IMR-90 (cell line): ENCODE results near the gene ARMH4. TPM values are rescaled to one million over a fixed set of nuclear protein-coding genes. Genes with fewer than 3 reads are reported as not detected.

ENCODE experiments used
- ATAC-seq: fragments of 200-7000 bp; cut with Tn5 transposase; 2 replicates; pipeline ENCODE4 v1.9.1; 2020; ENCODE audit warnings: low read depth, mild to moderate bottlenecking, moderate library complexity
- BruUV-seq: library from RNA; stranded (reverse); fragments of 400-500 nt; replicated peaks from 2 replicates; lab custom pipeline; 2021; lab: Mats Ljungman, UMichigan
- CTCF ChIA-PET: fragments of 300-600 bp; formaldehyde crosslinking; extraction: SDS; loops from one replicate; lab custom pipeline; 2021; ENCODE audit warnings: antibody characterized with exemption; lab: Yijun Ruan, JAX
- POLR2A ChIA-PET: fragments of 300-600 bp; sonication (Branson Sonifier 250); formaldehyde crosslinking; loops from one replicate; lab custom pipeline; 2022; ENCODE audit warnings: antibody characterized with exemption; ENCODE audit not compliant: unreplicated experiment; lab: Charles Lee
- DNase-seq: peaks from one replicate; pipeline ENCODE4 v3.0.0; 2013
- H2AFZ ChIP-seq: replicated peaks from 2 replicates; pipeline ENCODE3; 2013; ENCODE audit warnings: low read length, mild to moderate bottlenecking; ENCODE audit not compliant: poor library complexity
- H2AK5ac ChIP-seq: 2 replicates; pipeline ENCODE4 v1.6.1; 2013; ENCODE audit warnings: low read depth, low read length, inconsistent platforms
- H2AK9ac ChIP-seq: replicated peaks from 2 replicates; pipeline ENCODE3; 2013; ENCODE audit warnings: mild to moderate bottlenecking, low read depth, low read length, moderate library complexity; ENCODE audit not compliant: poor library complexity
- H2BK120ac ChIP-seq: 2 replicates; pipeline ENCODE4 v1.6.1; 2013; ENCODE audit warnings: low read depth, low read length, inconsistent platforms
- H2BK15ac ChIP-seq: 3 replicates; pipeline ENCODE4 v1.6.1; 2013; ENCODE audit warnings: low read depth, low read length, inconsistent platforms
- H2BK20ac ChIP-seq: 2 replicates; pipeline ENCODE4 v1.6.1; 2013; ENCODE audit warnings: low read depth, mild to moderate bottlenecking, inconsistent platforms, low read length, moderate library complexity
- H2BK5ac ChIP-seq: 2 replicates; pipeline ENCODE4 v1.6.1; 2013; ENCODE audit warnings: mild to moderate bottlenecking, low read depth, low read length, inconsistent platforms; ENCODE audit not compliant: poor library complexity, severe bottlenecking
- H3K14ac ChIP-seq: replicated peaks from 2 replicates; pipeline ENCODE4 v1.6.1; 2013; ENCODE audit warnings: low read depth, low read length, inconsistent platforms
- H3K18ac ChIP-seq: 2 replicates; pipeline ENCODE4 v1.6.1; 2013; ENCODE audit warnings: low read depth, low read length, control low read depth
- H3K23ac ChIP-seq: 2 replicates; pipeline ENCODE4 v1.6.1; 2013; ENCODE audit warnings: low read depth, low read length, inconsistent platforms
- H3K27ac ChIP-seq: 2 replicates; pipeline ENCODE4 v1.5.1; 2013; ENCODE audit warnings: mild to moderate bottlenecking, control low read depth, low read length; ENCODE audit not compliant: insufficient read depth
- H3K27me3 ChIP-seq: 2 replicates; pipeline ENCODE4 v1.6.1; 2013; ENCODE audit warnings: low read length; ENCODE audit not compliant: control insufficient read depth, insufficient read depth
- H3K36me3 ChIP-seq: 2 replicates; pipeline ENCODE4 v1.6.1; 2013; ENCODE audit warnings: low read length, mixed read lengths; ENCODE audit not compliant: control insufficient read depth, insufficient read depth
- H3K4ac ChIP-seq: 2 replicates; pipeline ENCODE4 v1.6.1; 2013; ENCODE audit warnings: low read depth, low read length, inconsistent platforms
- H3K4me1 ChIP-seq: 2 replicates; pipeline ENCODE4 v1.6.1; 2013; ENCODE audit warnings: low read length, mixed read lengths; ENCODE audit not compliant: control insufficient read depth, insufficient read depth
- H3K4me2 ChIP-seq: 2 replicates; pipeline ENCODE4 v1.6.1; 2013; ENCODE audit warnings: low read depth, mild to moderate bottlenecking, control low read depth, low read length, moderate library complexity
- H3K4me3 ChIP-seq: 2 replicates; pipeline ENCODE4 v1.5.1; 2013; ENCODE audit warnings: low read depth, mild to moderate bottlenecking, control low read depth, low read length, moderate library complexity; ENCODE audit not compliant: insufficient read depth
- H3K56ac ChIP-seq: 2 replicates; pipeline ENCODE4 v1.6.1; 2013; ENCODE audit warnings: low read length, inconsistent platforms; ENCODE audit not compliant: insufficient read depth; ENCODE audit errors: extremely low read depth
- H3K79me1 ChIP-seq, 2 experiments: 2 replicates each; pipeline ENCODE4 v1.6.1; 2013; ENCODE audit warnings: low read length in 2 of 2, inconsistent platforms in 1 of 2, low read depth in 1 of 2
- H3K9ac ChIP-seq: 2 replicates; pipeline ENCODE4 v1.6.1; 2013; ENCODE audit warnings: low read depth, low read length, control low read depth
- H3K9me1 ChIP-seq: 2 replicates; pipeline ENCODE4 v1.6.1; 2013; ENCODE audit warnings: low read length, inconsistent platforms; ENCODE audit not compliant: insufficient read depth
- H3K9me3 ChIP-seq: 2 replicates; pipeline ENCODE4 v1.6.1; 2013; ENCODE audit warnings: low read length; ENCODE audit not compliant: control insufficient read depth, insufficient read depth
- H4K20me1 ChIP-seq: 2 replicates; pipeline ENCODE4 v1.6.1; 2013; ENCODE audit warnings: low read length, inconsistent platforms; ENCODE audit not compliant: insufficient read depth
- H4K5ac ChIP-seq: 2 replicates; pipeline ENCODE4 v1.6.1; 2013; ENCODE audit warnings: mild to moderate bottlenecking, low read depth, low read length, control low read depth
- H4K8ac ChIP-seq, 2 experiments: 2 replicates each; pipeline ENCODE4 v1.6.1; 2013; ENCODE audit warnings: low read depth in 2 of 2, low read length in 2 of 2, control low read depth in 1 of 2, inconsistent platforms in 1 of 2
- H4K91ac ChIP-seq: 2 replicates; pipeline ENCODE4 v1.6.1; 2013; ENCODE audit warnings: low read depth, low read length, inconsistent platforms; ENCODE audit not compliant: insufficient read depth
- BHLHE40 ChIP-seq: fragments of 150-350 bp; IDR thresholded peaks from 2 replicates; pipeline ENCODE4 v1.6.1; 2016; ENCODE audit warnings: mild to moderate bottlenecking, low read depth, low read length
- CHD1 ChIP-seq: IDR thresholded peaks from 2 replicates; pipeline ENCODE4 v1.6.1; 2012; ENCODE audit warnings: low read depth, low read length, improper control_type of control experiment
- FOS ChIP-seq: fragments of 150-350 bp; IDR thresholded peaks from 2 replicates; pipeline ENCODE4 v1.6.1; 2016; ENCODE audit warnings: low read depth, low read length
- MAFK ChIP-seq: IDR thresholded peaks from 2 replicates; pipeline ENCODE4 v1.6.1; 2012; ENCODE audit warnings: low read depth, low read length, improper control_type of control experiment
- MAZ ChIP-seq: IDR thresholded peaks from 2 replicates; pipeline ENCODE4 v1.6.1; 2012; ENCODE audit warnings: low read depth, mild to moderate bottlenecking, low read length, improper control_type of control experiment, moderate library complexity, borderline replicate concordance
- MXI1 ChIP-seq: IDR thresholded peaks from 2 replicates; pipeline ENCODE4 v1.6.1; 2012; ENCODE audit warnings: low read depth, mild to moderate bottlenecking, low read length, moderate library complexity, borderline replicate concordance
- NFE2L2 ChIP-seq: fragments of 150-350 bp; IDR thresholded peaks from 2 replicates; pipeline ENCODE4 v1.6.1; 2016; ENCODE audit warnings: low read depth, mild to moderate bottlenecking, low read length
- POLR2A ChIP-seq: IDR thresholded peaks from 2 replicates; pipeline ENCODE4 v1.6.1; 2012; ENCODE audit warnings: mild to moderate bottlenecking, low read depth, low read length
- RCOR1 ChIP-seq: IDR thresholded peaks from 2 replicates; pipeline ENCODE4 v1.6.1; 2012; ENCODE audit warnings: mild to moderate bottlenecking, low read length, improper control_type of control experiment; ENCODE audit not compliant: insufficient replicate concordance
- RFX5 ChIP-seq: IDR thresholded peaks from 2 replicates; pipeline ENCODE4 v1.8.0; 2012; ENCODE audit warnings: low read depth, mild to moderate bottlenecking, low read length, moderate library complexity
- SMC3 ChIP-seq: fragments of 150-350 bp; IDR thresholded peaks from 2 replicates; pipeline ENCODE4 v1.6.1; 2016; ENCODE audit warnings: low read depth, mild to moderate bottlenecking, antibody characterized with exemption, low read length, moderate library complexity
- WGBS, 2 experiments: methylation state at CpG; one replicate each; pipeline versions ENCODE4 v1.1.5 to v1.1.7; 2013; ENCODE audit warnings: missing lambda C conversion rate in 2 of 2; ENCODE audit not compliant: insufficient read length in 1 of 2; ENCODE audit errors: extremely low coverage in 2 of 2; 5-methylcytosine and 5-hydroxymethylcytosine counted together
- dilution Hi-C: fragments of 300-500 bp; cut with HindIII; formaldehyde crosslinking; loops from one replicate; pipeline ENCODE4 v1.14.3; 2018; ENCODE audit warnings: low sequenced_read_pairs; ENCODE audit not compliant: unreplicated experiment
- in situ Hi-C: fragments of 300-500 bp; cut with MboI; formaldehyde crosslinking; loops from 3 replicates; pipeline ENCODE4 v1.14.3; 2019; ENCODE audit warnings: low sequenced_read_pairs, inconsistent platforms, mixed read lengths
- intact Hi-C: fragments of 100-400 bp; cut with micrococcal nuclease; formaldehyde crosslinking; loops from 2 replicates; pipeline ENCODE4 v1.10.0; 2022
- polyA plus RNA-seq, 3 experiments: library from polyadenylated mRNA; depleted of rRNA; stranded (reverse); fragments of >200 nt; gene quantifications; 2 replicates each; pipeline ENCODE4 v1.2.3, GENCODE V29; 2012; ENCODE audit warnings: low replicate concordance in 1 of 3
- total RNA-seq: library from RNA; depleted of rRNA; stranded (reverse); fragments of >200 nt; gene quantifications from 2 replicates; pipeline ENCODE4 v1.2.3, GENCODE V29; 2012
- TF ChIP-seq, protein P1 (sequence below): fragments of 150-350 bp; IDR thresholded peaks from 2 replicates; pipeline ENCODE4 v1.6.1; 2016; ENCODE audit warnings: low read depth, mild to moderate bottlenecking, low read length, moderate library complexity, borderline replicate concordance
- TF ChIP-seq, protein P2 (sequence below): conservative IDR thresholded peaks from 2 replicates; pipeline ENCODE4 v1.5.1; 2012; ENCODE audit warnings: mild to moderate bottlenecking, low read depth, low read length, improper control_type of control experiment

Gene ARMH4
- total and polyA plus RNA-seq, 2 of the 4 experiments (the other 2 are of a cell fraction): 4.6 to 5.6 TPM

DNA sequence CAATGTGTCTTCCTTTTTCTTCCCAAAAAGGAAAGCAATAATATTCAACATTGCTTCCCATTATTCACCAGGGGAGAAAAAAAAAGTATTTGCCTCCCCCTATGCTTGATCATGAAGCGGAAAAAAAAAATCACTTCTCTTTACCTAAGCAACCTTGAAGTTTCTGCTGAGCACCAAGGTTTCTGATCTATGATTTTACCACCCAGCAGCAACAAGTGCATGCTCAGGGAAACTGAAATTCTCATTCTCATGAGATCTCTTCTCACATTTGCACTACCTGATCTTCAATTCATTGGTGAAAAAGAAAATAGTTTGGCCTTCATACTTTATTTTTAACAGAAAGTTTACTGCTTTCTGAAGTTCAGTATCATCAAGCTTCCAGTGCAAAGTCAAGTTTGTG is 125.8 kb downstream of the ARMH4 start:
- no peak overlapping the region for H3K56ac ChIP-seq
- H2BK15ac ChIP-seq: no peak overlapping the region
- H4K91ac ChIP-seq: no peak overlapping the region
- intact Hi-C loops (no loop called here), dilution Hi-C loops (no loop called here), in situ Hi-C loops (no loop called here)
- H2BK120ac ChIP-seq: no peak overlapping the region
- H2BK5ac ChIP-seq: no peak overlapping the region
- no peak overlapping the region for H4K5ac ChIP-seq
- no peak overlapping the region for H3K4me2 ChIP-seq
- H3K18ac ChIP-seq: no peak overlapping the region
- CTCF ChIA-PET: no interaction called here
- H3K27me3 ChIP-seq: no peaks in the 10 kb centered on the region
- no peaks in the 10 kb centered on the region for H3K4me1 ChIP-seq
- no peaks in the 10 kb centered on the region for H3K9me3 ChIP-seq
- no peak overlapping the region for H3K14ac ChIP-seq
- H4K8ac ChIP-seq: no peak overlapping the region
- H3K36me3 ChIP-seq: no peaks in the 10 kb centered on the region
- H3K9ac ChIP-seq: no peak overlapping the region
- H2AK5ac ChIP-seq: no peak overlapping the region
- H3K9me1 ChIP-seq: no peaks in the 10 kb centered on the region
- no CpG with 5 or more reads among the region's 1 CpG for WGBS, 2 experiments
- H3K27ac ChIP-seq: no peak overlapping the region
- H4K20me1 ChIP-seq: no peaks in the 10 kb centered on the region
- DNase-seq (no peak), ATAC-seq (no peak)
- POLR2A ChIA-PET: no interaction called here
- H3K79me1 ChIP-seq: no peaks in the 10 kb centered on the region
- H3K4ac ChIP-seq: no peak overlapping the region
- no peak overlapping the region for H2AFZ ChIP-seq
- no peak overlapping the region for H3K4me3 ChIP-seq
- H2AK9ac ChIP-seq: no peak overlapping the region
- no peak for TF ChIP-seq NFE2L2
- TF ChIP-seq, protein P1, sequence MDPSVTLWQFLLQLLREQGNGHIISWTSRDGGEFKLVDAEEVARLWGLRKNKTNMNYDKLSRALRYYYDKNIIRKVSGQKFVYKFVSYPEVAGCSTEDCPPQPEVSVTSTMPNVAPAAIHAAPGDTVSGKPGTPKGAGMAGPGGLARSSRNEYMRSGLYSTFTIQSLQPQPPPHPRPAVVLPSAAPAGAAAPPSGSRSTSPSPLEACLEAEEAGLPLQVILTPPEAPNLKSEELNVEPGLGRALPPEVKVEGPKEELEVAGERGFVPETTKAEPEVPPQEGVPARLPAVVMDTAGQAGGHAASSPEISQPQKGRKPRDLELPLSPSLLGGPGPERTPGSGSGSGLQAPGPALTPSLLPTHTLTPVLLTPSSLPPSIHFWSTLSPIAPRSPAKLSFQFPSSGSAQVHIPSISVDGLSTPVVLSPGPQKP: no peak
- no peak for TF ChIP-seq FOS
- no peak for TF ChIP-seq MAZ
- no peak for TF ChIP-seq POLR2A
- TF ChIP-seq, protein P2, sequence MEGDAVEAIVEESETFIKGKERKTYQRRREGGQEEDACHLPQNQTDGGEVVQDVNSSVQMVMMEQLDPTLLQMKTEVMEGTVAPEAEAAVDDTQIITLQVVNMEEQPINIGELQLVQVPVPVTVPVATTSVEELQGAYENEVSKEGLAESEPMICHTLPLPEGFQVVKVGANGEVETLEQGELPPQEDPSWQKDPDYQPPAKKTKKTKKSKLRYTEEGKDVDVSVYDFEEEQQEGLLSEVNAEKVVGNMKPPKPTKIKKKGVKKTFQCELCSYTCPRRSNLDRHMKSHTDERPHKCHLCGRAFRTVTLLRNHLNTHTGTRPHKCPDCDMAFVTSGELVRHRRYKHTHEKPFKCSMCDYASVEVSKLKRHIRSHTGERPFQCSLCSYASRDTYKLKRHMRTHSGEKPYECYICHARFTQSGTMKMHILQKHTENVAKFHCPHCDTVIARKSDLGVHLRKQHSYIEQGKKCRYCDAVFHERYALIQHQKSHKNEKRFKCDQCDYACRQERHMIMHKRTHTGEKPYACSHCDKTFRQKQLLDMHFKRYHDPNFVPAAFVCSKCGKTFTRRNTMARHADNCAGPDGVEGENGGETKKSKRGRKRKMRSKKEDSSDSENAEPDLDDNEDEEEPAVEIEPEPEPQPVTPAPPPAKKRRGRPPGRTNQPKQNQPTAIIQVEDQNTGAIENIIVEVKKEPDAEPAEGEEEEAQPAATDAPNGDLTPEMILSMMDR: no peak
- no peak for TF ChIP-seq BHLHE40
- TF ChIP-seq RFX5: no peak
- TF ChIP-seq CHD1: no peak
- no peak for TF ChIP-seq SMC3
- TF ChIP-seq RCOR1: no peak
- no peak for TF ChIP-seq MXI1
- TF ChIP-seq MAFK: no peak
- BruUV-seq: no TSS peak
- H3K23ac ChIP-seq: no peak overlapping the region
- no peak overlapping the region for H2BK20ac ChIP-seq
